IPS-15b (cell line): Measurements from ENCODE around the gene CLECL1.
"Not testable (repeated sequence)": the region's sequence is repeated elsewhere in the genome, so short reads cannot be mapped to it uniquely, and the experiment has no call there.

Experiments used
- H3K27me3 ChIP-seq: one replicate; pipeline ENCODE4 v1.6.1; 2013; ENCODE audit warnings: low read length; ENCODE audit not compliant: control insufficient read depth, insufficient read depth
- H3K36me3 ChIP-seq: one replicate; pipeline ENCODE4 v1.6.1; 2013; ENCODE audit warnings: low read length; ENCODE audit not compliant: control insufficient read depth, insufficient read depth
- H3K4me1 ChIP-seq: one replicate; pipeline ENCODE4 v1.6.1; 2013; ENCODE audit warnings: mild to moderate bottlenecking, low read length; ENCODE audit not compliant: control insufficient read depth, insufficient read depth
- H3K4me3 ChIP-seq: one replicate; pipeline ENCODE4 v1.5.1; 2013; ENCODE audit warnings: low read depth, low read length
- H3K9ac ChIP-seq: one replicate; pipeline ENCODE4 v1.6.1; 2013; ENCODE audit warnings: low read depth, mild to moderate bottlenecking, low read length
- H3K9me3 ChIP-seq: one replicate; pipeline ENCODE4 v1.6.1; 2013; ENCODE audit warnings: mild to moderate bottlenecking, low read length; ENCODE audit not compliant: control insufficient read depth, insufficient read depth

The CLECL1 gene

GRCh38 chr12:9713032-9713558, 19.8 kb downstream of the CLECL1 start:
- not testable (repeated sequence) for H3K4me3 ChIP-seq, H3K27me3 ChIP-seq, H3K9ac ChIP-seq, H3K36me3 ChIP-seq, H3K4me1 ChIP-seq, H3K9me3 ChIP-seq

GRCh38 chr12:9711664-9712063, 21.2 kb downstream of the CLECL1 start:
- Histone ChIP-seq H3K9ac (no peak overlapping the region), H3K4me3 (no peak overlapping the region), H3K36me3 (no peaks in the 10 kb centered on the region), H3K27me3 (no peaks in the 10 kb centered on the region), H3K9me3 (no peaks in the 10 kb centered on the region), H3K4me1 (no peaks in the 10 kb centered on the region)

- H3K9me3 ChIP-seq, result no peaks in the 10 kb centered on the region
- H3K27me3 ChIP-seq, result no peaks in the 10 kb centered on the region
- H3K4me3 ChIP-seq, result no peak overlapping the region
- H3K36me3 ChIP-seq, result no peaks in the 10 kb centered on the region
- no peak overlapping the region for H3K9ac ChIP-seq
- no peaks in the 10 kb centered on the region for H3K4me1 ChIP-seq
These were observed 22.1 kb downstream of the CLECL1 start for GRCh38 chr12:9710584-9711375.

- Histone ChIP-seq H3K27me3 (no peaks in the 10 kb centered on the region), H3K9me3 (no peaks in the 10 kb centered on the region), H3K9ac (no peak overlapping the region), H3K4me1 (no peaks in the 10 kb centered on the region), H3K4me3 (no peak overlapping the region), H3K36me3 (no peaks in the 10 kb centered on the region)
These were observed 24.0 kb downstream of the CLECL1 start for GRCh38 chr12:9708853-9709252.

GRCh38 chr12:9707864-9708808, 24.8 kb downstream of the CLECL1 start:
- H3K27me3 ChIP-seq, result no peaks in the 10 kb centered on the region
- no peaks in the 10 kb centered on the region for H3K4me1 ChIP-seq
- H3K9ac ChIP-seq, result no peak overlapping the region
- H3K4me3 ChIP-seq, result no peak overlapping the region
- no peaks in the 10 kb centered on the region for H3K36me3 ChIP-seq
- no peaks in the 10 kb centered on the region for H3K9me3 ChIP-seq

GRCh38 chr12:9707356-9707755, 25.5 kb downstream of the CLECL1 start:
- Histone ChIP-seq H3K27me3 (no peaks in the 10 kb centered on the region), H3K9ac (no peak overlapping the region), H3K9me3 (no peaks in the 10 kb centered on the region), H3K4me3 (no peak overlapping the region), H3K4me1 (no peaks in the 10 kb centered on the region), H3K36me3 (no peaks in the 10 kb centered on the region)

- H3K4me3 ChIP-seq, result no peak overlapping the region
- H3K4me1 ChIP-seq, result no peaks in the 10 kb centered on the region
- H3K9ac ChIP-seq, result no peak overlapping the region
- H3K36me3 ChIP-seq, result no peaks in the 10 kb centered on the region
- no peaks in the 10 kb centered on the region for H3K9me3 ChIP-seq
- no peaks in the 10 kb centered on the region for H3K27me3 ChIP-seq
These were observed 26.7 kb downstream of the CLECL1 start for GRCh38 chr12:9706086-9706685.

- not testable (repeated sequence) for H3K4me3 ChIP-seq, H3K36me3 ChIP-seq, H3K9me3 ChIP-seq, H3K4me1 ChIP-seq, H3K27me3 ChIP-seq, H3K9ac ChIP-seq
These were observed 28.3 kb downstream of the CLECL1 start for GRCh38 chr12:9704561-9704960.

- Histone ChIP-seq H3K9ac (no peak overlapping the region), H3K4me3 (no peak overlapping the region), H3K27me3 (no peaks in the 10 kb centered on the region), H3K4me1 (no peaks in the 10 kb centered on the region), H3K36me3 (no peaks in the 10 kb centered on the region), H3K9me3 (no peaks in the 10 kb centered on the region)
These were observed 30.6 kb downstream of the CLECL1 start for GRCh38 chr12:9702255-9702654.

GRCh38 chr12:9701380-9702154, 31.3 kb downstream of the CLECL1 start:
- no peak overlapping the region for H3K4me3 ChIP-seq
- H3K9me3 ChIP-seq, result peaks cover 2% of the 10 kb centered on the region
- no peaks in the 10 kb centered on the region for H3K36me3 ChIP-seq
- H3K4me1 ChIP-seq, result no peaks in the 10 kb centered on the region
- no peaks in the 10 kb centered on the region for H3K27me3 ChIP-seq
- H3K9ac ChIP-seq, result no peak overlapping the region

GRCh38 chr12:9700606-9700956, 32.3 kb downstream of the CLECL1 start:
- peaks cover 4% of the 10 kb centered on the region for H3K9me3 ChIP-seq
- H3K4me3 ChIP-seq, result no peak overlapping the region
- H3K36me3 ChIP-seq, result no peaks in the 10 kb centered on the region
- no peaks in the 10 kb centered on the region for H3K27me3 ChIP-seq
- H3K9ac ChIP-seq, result no peak overlapping the region
- no peaks in the 10 kb centered on the region for H3K4me1 ChIP-seq
